NCI-H2029 treated with DMSO at 0.1 percent for 48 hours (cell line): ENCODE measurements around the gene AMBRA1.

ENCODE experiments used
- DNase-seq: peaks from one replicate; lab custom pipeline; 2025; lab: John Stamatoyannopoulos, UW

The AMBRA1 gene, protein sequence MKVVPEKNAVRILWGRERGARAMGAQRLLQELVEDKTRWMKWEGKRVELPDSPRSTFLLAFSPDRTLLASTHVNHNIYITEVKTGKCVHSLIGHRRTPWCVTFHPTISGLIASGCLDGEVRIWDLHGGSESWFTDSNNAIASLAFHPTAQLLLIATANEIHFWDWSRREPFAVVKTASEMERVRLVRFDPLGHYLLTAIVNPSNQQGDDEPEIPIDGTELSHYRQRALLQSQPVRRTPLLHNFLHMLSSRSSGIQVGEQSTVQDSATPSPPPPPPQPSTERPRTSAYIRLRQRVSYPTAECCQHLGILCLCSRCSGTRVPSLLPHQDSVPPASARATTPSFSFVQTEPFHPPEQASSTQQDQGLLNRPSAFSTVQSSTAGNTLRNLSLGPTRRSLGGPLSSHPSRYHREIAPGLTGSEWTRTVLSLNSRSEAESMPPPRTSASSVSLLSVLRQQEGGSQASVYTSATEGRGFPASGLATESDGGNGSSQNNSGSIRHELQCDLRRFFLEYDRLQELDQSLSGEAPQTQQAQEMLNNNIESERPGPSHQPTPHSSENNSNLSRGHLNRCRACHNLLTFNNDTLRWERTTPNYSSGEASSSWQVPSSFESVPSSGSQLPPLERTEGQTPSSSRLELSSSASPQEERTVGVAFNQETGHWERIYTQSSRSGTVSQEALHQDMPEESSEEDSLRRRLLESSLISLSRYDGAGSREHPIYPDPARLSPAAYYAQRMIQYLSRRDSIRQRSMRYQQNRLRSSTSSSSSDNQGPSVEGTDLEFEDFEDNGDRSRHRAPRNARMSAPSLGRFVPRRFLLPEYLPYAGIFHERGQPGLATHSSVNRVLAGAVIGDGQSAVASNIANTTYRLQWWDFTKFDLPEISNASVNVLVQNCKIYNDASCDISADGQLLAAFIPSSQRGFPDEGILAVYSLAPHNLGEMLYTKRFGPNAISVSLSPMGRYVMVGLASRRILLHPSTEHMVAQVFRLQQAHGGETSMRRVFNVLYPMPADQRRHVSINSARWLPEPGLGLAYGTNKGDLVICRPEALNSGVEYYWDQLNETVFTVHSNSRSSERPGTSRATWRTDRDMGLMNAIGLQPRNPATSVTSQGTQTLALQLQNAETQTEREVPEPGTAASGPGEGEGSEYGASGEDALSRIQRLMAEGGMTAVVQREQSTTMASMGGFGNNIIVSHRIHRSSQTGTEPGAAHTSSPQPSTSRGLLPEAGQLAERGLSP (N-terminal part only)

DNA sequence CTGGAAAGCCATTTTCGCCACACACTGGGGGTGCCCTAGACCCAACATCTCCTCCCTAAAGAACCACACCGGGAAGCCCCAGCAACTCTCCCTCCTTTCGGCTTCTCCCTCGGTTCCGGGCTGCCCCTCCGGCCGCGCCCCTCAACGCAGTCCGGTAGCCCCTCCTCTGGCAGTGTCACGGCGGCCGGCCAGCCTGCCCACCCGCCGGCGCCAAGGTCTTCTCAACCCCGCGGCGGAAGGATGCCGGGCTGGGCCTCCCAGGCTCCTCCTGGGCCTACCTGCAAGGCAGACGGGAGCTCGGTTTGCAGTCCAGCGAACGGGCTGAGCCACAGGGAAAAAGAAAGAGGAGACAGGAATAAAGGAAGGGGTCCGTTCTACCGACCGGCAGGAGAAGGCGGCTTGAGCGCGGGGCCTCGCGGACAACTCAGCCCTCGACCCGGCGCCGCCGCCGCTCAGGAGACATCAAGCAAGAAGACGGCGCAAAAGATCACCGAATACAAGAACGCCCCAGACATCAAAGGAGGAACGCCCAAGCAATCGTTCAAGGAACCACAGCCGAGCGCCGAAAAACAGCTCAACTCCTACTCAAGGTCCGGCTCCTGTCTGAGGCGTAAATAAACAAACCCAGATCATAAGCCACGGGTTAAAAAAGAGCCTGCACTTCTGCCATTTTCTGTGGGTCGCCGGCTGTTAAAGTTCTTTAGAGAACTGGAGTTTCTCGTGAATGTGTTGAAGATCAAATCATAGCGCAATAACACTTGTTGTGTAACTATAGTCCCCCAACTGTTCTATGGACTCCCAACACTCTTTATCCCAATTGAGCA is at the start of gene AMBRA1:
Gene AMBRA1, minus strand, starts transcription at position 474 of the 824 bp plus-strand sequence. CDS start 45,643 bp downstream, outside the sequence.
- peak; percentile 87 for DNase-seq

DNA sequence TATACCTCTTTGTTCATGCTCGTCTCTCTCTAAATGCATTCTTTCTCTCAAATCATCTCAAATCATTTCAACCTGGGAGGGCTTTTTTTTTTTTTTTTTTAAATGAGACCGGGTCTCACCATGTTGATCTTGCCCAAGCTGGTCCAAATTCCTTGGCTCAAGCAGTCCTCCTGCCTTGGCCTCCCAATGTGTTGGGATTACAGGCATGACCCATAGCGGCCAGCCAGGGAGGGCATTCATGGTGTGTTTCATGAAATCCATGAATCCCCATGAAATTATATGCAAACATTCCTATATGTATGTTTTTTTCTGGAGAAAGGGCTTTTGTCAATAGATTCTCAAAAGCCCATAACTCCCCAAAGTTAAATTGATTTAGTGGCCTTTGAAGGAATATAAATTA is 49.7 kb upstream of the AMBRA1 start:
- DNase-seq = no peak

DNA sequence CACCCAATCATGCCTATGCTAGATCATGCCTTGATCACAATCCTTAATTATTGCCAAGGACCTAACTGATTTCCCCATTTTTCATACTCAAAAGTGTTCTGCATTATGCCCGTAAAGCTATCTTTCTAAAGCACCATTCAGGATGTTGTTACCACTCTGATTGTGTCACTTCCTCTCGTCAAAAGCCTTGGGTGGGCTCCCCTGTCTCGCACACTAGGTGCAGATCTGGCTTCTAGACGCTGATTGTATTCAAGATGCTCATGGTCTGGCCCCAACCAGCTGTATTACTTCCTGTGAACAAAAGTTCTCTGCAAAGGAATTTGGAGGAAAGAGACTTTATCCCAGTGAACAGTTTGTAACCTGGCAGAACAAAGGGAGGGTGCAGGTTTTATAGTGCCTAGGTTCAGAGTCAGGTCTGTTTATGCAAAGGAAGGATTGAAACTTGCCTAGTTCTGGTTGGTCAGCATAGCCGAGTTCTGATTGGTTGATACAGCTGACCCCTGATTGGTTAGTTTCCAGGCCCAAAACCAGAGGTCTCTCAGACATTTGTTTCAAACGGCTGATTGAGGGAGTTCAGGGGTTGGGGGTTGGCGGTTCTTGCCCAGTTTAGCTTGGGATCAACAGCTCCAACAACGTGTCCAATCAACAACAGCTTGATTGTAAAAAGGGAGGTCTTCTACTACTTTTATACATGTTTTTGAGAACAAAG is 49.0 kb upstream of the AMBRA1 start:
- no peak for DNase-seq

DNA sequence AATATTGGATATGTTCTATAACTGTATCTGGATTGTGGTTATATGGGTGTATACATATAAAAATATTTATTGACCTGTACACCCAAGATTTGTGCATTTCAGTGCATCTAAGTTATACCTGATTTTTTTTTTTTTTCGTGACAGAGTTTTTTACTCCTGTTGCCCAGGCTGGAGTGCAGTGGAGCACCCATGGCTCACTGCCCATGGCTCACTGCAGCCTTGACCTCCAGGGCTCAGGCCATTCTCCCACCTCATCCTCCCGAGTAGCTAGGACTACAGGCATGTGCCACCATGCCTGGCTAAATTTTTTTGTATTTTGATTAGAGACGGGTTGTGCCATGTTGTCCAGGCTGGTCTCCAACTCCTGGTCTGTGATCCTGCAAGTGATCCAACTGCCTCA is 47.8 kb upstream of the AMBRA1 start:
- DNase-seq = no peak

DNA sequence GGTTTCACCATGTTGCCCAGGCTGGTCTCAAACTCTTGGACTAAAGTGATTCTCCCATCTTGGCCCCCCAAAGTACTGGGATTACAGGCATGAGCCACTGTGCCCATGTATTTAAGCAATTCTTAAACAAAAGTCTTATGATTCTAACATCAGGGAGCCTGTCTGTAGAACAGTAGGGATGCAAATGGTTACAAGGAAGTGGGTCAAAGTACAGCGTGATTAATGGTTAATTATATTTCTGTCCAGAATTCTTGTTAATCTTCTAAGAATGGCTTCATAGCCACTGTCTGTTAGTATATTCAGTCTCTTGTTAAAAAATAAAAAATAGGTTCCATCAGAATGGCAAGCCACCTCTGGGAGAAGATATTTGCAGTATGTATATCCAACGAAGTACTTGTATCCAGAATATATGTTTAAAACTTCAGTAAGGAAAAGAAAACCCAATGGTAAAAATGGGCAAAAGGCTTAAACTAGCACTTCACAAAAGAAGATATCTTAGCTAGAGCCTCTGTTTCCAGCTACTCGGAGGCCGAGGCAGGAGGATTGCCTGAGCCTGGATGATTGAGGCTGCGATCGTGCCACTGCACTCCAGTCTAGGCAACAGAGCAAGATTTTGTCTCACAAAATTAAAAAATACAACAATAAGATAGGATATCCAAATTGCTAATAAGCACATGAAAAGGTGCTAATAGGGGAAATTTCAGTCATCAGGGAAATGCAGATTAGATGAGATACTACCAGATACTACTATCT is 46.4 kb upstream of the AMBRA1 start:
- no peak for DNase-seq

DNA sequence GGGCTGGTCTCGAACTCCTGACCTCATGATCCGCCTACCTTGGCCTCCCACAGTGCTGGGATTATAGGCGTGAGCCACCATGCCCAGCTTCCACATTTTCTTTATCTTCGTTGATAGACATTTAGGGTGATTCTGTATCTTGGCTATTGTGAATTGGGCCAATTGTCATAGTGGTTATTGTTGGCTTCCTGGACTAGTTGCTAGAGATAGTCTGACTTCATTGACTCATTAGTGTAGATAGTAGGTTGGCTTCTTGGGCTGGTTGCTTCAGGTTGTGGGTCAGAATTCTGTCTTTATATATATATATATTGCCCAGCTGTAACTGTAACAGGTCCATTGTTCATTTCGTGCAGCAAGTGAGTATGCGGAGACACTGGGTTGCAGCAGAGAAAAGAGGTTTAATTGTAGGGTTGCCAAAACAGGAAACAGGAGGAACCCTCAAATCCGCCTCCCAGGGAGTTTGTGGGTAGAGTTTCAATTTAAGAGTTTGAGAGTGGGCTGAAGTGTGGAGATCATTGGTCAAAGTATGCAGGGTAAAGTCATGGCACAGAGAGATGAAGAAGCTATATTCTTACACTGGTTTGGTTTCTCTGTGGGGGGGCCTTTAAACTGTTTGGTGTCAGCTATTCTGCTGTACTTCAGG is 45.5 kb upstream of the AMBRA1 start:
- DNase-seq = no peak

DNA sequence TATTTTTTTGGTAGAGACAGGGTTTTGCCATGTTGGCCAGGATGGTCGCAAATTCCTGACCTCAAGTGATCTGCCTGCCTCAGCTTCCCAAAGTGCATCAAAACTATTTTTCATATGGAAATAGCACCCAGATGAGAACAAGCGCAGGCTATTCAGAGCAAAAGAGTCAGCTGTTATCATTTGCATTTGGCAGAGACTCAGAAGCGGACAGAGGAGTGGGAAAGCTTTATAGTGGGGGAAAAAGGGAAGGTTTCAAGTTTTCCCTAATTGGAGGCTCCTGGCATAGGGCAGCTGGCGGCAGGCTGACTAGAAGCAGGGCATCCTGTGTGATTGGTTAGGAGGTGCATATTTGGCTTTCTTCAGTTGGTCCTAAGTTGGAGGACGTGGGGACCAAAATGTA is 43.7 kb upstream of the AMBRA1 start:
- no peak for DNase-seq

DNA sequence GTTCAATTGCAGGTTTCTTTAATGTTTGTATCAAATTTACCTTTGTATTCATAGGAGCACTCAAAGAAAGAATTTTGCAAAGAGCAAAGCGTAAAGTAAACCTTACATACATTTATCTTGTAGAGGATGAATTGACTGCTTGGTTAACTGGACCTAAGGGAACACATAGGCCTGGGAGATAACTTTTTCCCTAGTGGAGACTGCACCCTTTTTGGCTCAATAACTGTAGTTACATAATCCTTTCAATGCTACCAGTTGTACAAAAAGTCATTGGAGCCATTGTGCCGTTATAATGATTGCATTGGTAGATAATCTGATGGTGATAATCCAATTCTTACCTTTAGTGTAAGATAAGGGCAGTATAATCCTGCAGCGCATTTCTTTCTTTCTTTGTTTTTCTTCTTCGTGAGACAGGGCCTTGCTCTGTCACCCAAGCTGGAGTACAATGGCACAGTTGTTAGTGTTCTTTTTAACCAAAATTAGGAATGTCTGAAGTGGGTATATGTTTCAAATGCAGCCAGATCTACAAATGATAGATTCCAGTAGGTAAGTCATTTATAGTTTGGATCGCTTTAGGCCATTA is 41.8 kb upstream of the AMBRA1 start:
- no peak for DNase-seq

DNA sequence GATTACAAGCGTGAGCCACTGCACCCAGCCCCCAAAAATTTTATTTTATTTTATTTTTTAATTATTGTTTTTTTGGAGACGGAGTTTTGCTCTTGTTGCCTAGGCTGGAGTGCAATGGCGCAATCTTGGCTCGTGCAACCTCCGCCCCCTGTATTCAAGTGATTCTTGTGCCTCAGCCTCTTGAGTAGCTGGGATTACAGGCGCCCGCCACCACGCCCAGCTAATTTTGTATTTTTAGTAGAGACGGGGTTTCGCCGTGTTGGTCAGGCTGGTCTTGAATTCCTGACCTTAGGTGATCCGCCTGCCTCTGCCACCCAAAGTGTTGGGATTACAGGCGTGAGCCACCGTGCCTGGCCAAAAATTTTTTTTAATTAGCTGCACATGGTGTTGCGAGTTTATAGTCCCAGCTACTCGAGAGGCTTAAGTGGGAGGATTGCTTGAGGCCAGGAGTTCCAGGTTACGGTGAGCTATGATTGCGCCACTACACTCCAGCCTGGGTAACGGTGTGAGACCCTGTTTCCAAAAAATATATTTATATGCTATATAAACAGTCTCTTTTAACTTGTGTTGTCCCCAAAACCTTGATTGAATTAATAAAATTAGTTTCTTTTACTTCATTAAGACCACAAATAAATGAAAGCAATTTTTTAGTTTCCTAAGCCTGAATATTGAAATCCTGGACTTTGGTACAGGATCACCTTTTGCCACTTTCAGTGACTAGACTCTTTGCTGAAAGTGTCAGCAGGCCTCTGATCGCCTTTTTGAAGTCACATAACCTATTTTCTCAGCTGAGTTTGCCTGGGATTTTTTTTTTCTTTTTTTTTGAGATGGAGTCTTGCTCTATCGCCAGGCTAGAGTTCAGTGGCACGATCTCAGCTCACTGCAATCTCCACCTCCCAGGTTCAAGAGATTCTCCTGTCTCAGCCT is 39.7 kb upstream of the AMBRA1 start:
- DNase-seq = no peak

DNA sequence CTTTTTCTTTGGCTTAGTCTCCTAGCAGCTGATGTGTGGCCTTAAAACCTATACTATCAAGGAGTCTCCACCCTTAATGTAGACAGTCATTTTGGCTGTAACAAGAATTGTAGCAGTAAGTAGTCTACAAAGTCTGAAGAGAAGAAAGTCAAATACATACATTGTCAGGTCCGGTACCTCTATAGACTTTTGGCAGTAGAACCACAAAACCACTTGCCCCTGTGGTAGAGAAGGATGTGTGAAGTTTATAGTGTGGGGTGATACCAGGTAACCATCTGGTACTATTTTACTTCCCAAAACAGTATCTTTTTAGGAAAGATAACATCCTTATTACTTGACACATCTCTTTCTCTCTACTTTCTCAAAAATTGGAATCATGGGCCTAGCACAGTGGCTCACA is 38.7 kb upstream of the AMBRA1 start:
- no peak for DNase-seq

DNA sequence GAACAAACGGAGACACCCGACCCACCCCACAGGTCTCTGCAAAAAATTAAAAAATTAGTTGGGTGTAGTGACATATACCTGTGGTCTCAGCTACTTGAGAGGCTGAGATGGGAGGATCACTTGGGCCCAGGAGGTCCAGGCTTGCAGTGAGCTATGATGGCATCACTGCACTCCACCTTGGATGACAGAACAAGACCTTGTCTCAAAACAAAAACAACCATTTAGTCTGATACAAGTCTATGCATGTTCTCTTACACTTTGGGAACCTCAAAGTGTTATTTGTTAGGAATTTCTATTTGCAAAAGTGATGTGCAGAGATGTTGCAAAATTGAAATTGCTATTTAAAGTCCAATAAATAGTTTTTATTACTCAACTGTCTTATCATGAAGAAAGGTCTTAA is 37.9 kb upstream of the AMBRA1 start:
- no peak for DNase-seq

DNA sequence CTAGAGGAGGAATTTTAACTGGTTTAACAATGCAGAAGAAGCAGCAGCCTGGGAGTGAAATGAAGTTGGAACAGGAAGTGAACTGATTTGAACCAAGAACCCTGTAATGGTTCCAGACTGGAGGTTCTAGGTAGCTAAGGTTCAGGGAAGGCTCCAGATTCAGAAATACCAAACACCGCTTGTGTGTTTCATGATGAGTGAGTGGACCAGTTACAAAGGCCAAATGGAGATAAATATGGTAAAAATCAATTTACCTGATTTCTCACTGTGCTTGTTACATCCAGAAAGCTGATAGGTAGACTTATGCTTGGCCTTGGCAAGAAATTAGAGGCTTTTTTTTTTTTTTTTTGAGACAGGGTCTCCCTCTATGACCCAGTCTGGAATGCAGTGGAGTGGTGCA is 36.4 kb upstream of the AMBRA1 start:
- DNase-seq = no peak

DNA sequence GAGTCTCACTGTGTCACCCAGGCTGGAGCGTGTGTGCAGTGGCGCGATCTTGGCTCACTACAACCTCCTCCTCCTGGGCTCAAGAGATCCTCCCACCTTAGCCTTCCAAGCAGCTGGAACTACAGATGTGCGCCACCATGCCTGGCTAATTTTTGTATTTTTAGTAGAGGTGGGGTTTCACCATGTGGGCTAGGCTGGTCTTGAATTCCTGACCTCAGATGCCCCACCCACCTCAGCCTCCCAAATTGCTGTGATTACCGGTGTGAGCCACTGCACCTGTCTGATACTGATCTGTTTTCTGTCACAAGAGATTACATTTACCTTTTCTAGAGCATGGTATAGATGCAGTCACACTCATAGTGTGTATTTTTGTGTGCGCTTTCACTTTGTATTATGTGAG is 35.1 kb upstream of the AMBRA1 start:
- no peak for DNase-seq

DNA sequence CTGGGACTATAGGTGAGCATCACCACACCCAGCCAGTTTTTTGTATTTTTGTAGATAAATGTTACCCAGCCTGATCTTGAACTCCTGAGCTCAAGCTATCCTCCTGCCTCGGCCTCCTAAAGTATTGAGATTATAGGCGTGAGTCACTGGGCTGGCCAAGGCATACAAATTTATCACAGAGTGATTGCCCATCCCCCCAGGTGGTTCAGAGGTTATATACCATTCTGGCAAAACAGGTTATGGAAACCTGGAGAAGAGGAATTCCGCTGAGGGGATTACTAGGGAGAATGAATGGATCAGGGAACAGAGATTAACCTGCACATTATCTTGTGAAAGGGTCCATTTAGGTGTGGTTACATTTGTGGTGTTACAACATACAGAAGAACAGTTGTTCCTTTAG is 31.6 kb upstream of the AMBRA1 start:
- DNase-seq = no peak

DNA sequence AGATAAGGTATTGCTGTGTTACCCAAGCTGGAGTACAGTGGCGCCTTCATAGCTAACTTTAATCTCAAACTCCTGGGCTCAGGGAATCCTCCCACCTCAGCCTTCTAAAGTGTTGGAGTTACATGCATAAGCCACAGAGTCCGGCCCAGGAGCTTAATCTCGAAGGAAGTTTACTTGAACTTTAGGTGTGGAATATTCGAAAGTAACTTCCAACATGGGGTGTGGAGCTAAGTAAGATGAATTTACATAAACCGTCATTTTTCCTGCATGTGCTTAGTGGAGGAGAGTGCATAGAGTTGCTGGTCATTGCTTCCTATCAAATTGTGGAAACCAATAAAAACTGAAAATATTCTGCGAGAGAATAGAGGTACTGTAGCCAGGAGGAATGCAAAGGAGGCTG is 25.0 kb upstream of the AMBRA1 start:
- DNase-seq = no peak

DNA sequence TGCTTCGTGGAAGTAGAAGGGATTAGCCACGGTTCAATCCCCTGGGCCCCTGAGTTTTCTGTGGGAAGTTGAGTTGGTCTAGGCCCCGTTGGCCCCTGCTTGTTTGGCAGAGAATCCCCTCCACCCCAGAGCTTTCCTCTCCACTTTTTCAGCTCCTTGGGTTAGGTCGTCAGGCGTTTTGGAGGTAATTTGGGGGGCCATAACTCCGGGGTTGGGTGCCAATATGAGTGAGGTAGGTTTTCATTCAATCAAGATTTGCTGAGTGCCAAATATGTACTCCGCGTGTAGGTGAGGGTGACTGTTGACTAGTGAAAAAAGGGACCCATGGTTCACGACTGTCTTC is 24.1 kb upstream of the AMBRA1 start:
- no peak for DNase-seq

DNA sequence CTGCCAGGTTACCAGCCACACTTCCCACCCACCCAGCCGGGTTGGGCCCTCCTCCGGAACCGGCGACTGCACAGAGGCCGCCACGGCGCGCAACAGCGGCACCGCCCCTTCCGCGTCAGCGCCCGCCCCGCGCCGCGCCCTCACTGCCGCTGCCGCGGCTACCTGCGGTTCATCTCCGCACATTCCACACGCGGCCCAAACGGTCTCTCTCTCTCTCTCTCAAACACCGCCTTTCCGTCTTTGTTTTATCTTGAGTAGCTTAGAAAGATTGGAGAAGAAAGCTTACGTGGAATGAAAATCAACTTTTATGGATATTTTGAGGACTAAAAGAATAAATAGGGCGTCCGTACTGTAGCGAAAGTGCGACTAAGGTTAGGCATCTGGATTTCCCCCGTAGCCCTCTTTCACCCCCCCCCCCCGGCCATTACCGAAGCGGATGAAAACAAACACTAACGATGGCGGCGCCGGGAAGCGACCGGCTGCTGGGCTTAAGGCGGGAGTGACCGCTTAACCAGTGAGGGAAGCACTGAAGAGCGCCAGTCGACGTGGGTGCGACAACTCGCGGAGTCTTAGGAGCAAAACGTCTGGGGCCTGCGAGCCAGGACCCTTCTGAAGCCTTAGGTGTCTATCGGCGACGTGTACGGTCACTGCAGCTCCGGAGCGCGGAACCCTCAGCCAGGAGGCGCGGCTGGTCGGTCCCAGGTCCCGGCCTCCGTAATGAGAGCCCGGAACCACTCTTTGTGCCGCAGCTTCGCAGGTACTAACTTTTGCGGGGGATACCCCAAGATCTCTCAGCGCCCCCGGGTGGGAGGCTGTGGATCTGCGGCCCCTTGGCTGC is 23.5 kb upstream of the AMBRA1 start, which contains the start of the genes ATG13 and HARBI1:
Gene ATG13, plus strand, starts transcription at position 420 of the 838 bp plus-strand sequence. CDS start 26,739 bp downstream, outside the sequence.
Gene HARBI1, minus strand, starts transcription at position 94 of the 838 bp plus-strand sequence. CDS start 990 bp downstream, outside the sequence.
- peak; percentile 94 for DNase-seq
